Astrocyte of the cerebellum (primary cell): Measurements from ENCODE around the gene PDE6A.

Experiments
- DNase-seq: peaks from one replicate; pipeline ENCODE4 v3.0.0-alpha.2; 2011; ENCODE audit warnings: low read depth
- H3K4me3 ChIP-seq: 2 replicates; pipeline ENCODE4 v1.5.1; 2011; ENCODE audit warnings: mild to moderate bottlenecking, low read depth, low read length, moderate library complexity
- CTCF ChIP-seq: IDR thresholded peaks from 2 replicates; pipeline ENCODE4 v1.5.1; 2012; ENCODE audit warnings: low read length, low read depth, moderate library complexity, mild to moderate bottlenecking; ENCODE audit errors: missing control alignments
- in situ Hi-C: cut with HindIII; loops from 2 replicates; pipeline ENCODE4 v1.10.0; 2017; ENCODE audit warnings: low sequenced_read_pairs

The PDE6A gene

GRCh38 chr5:149979896-149980295, 35.3 kb upstream of the PDE6A start:
- in situ Hi-C loops = loop anchor here (25.0 kb wide), 1 partner anchor 343 kb away; no protein-coding TSS in a partner anchor
- H3K4me3 ChIP-seq = no peak overlapping the region
- no peak for DNase-seq
- no peak for TF ChIP-seq CTCF

GRCh38 chr5:149975409-149975808, 30.8 kb upstream of the PDE6A start:
- TF ChIP-seq CTCF = no peak
- no peak overlapping the region for H3K4me3 ChIP-seq
- no peak for DNase-seq
- in situ Hi-C loops = loop anchor here (25.0 kb wide), 1 partner anchor 338 kb away; no protein-coding TSS in a partner anchor

- in situ Hi-C loops = no loop called here
- no peak for TF ChIP-seq CTCF
- no peak overlapping the region for H3K4me3 ChIP-seq
- DNase-seq = no peak
These were observed 24.8 kb upstream of the PDE6A start for GRCh38 chr5:149969181-149969930.

GRCh38 chr5:149966946-149967345, 22.4 kb upstream of the PDE6A start:
- H3K4me3 ChIP-seq = no peak overlapping the region
- DNase-seq = no peak
- TF ChIP-seq CTCF = no peak
- in situ Hi-C loops = no loop called here

GRCh38 chr5:149963729-149964128, 19.1 kb upstream of the PDE6A start:
- no peak overlapping the region for H3K4me3 ChIP-seq
- DNase-seq = no peak
- TF ChIP-seq CTCF = no peak
- in situ Hi-C loops = no loop called here

GRCh38 chr5:149962601-149963300, 18.2 kb upstream of the PDE6A start:
- no peak overlapping the region for H3K4me3 ChIP-seq
- in situ Hi-C loops = no loop called here
- TF ChIP-seq CTCF = no peak
- no peak for DNase-seq
